RWPE1 (cell line): ENCODE results near the gene TRIM26.
"Not testable (repeated sequence)": the region's sequence is repeated elsewhere in the genome, so short reads cannot be mapped to it uniquely, and the experiment has no call there.

Source experiments
- CTCF ChIA-PET: fragments of 350-600 bp; sonication (Branson Sonifier 250); formaldehyde crosslinking; extraction: SDS; loops from one replicate; lab custom pipeline; 2021; lab: Yijun Ruan, JAX
- POLR2A ChIA-PET: fragments of 400-600 bp; formaldehyde crosslinking; extraction: SDS; loops from one replicate; lab custom pipeline; 2020; ENCODE audit warnings: antibody characterized with exemption; ENCODE audit not compliant: low non-redundant PET; lab: Yijun Ruan, JAX
- DNase-seq: peaks from one replicate; pipeline ENCODE4 v3.0.0; 2012; ENCODE audit warnings: low spot score
- H3K27ac ChIP-seq: fragments of 450-650 bp; 2 replicates; pipeline ENCODE4 v1.5.1; 2017
- TF ChIP-seq, protein P1 (sequence below): fragments of 450-650 bp; conservative IDR thresholded peaks from 2 replicates; pipeline ENCODE4 v1.5.1; 2017; ENCODE audit warnings: low read depth, mild to moderate bottlenecking

TRIM26 gene

DNA sequence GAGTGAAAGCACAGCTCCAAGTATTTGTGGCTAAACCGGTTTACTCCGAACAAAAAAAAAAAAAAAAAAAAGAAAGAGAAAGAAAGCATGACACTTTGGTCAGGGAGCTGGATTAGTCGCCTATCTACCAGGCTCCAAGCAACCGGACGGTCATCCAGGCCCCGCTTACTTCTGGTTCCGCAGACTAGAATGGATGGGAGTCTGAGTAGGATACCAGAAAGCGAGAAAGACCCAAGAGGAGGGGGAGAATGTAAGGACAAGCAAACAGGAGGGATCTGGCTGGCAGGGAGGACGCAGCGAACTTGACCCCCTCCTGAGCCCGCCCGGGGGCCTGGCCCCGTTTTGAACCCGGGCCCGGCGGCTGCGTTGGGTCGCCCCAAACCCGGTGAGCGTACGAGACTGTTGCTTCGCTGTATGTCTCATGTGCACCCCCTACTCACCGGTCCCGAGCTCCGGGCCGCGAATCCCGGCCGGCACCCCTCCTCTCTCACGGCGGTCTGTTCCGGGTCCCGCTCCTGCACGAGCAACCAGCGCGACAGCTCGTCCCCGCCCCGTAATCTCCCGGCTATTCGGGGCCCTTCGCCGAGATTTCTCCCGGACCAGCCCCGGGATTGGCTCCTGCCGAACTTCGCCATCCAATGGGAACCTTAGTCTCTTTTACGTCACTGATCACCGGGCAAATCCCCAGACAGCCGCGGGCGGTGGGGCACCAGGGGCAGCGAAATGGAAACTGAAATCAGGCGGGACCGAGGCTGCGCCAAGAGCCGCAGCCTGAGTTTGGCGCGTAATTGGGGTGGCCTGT lies at the start of gene TRIM26:
TSS of gene TRIM26 (minus strand) at position 542 of the 802 bp plus-strand sequence. CDS start 14,303 bp downstream, outside the sequence.
- ChIA-PET CTCF (interaction anchor here (0.6 to 0.8 kb wide), 4 partner anchors 19 to 112 kb away, joined by 3 to 6 read pairs (median 4); no protein-coding TSS in a partner anchor), POLR2A (interaction anchor here (0.7 kb wide), 1 partner anchor 9 kb away, joined by 3 read pairs; no protein-coding TSS in a partner anchor)
- peak within 1 kb of the TSS; percentile 92 for H3K27ac ChIP-seq
- TF ChIP-seq, protein P1, sequence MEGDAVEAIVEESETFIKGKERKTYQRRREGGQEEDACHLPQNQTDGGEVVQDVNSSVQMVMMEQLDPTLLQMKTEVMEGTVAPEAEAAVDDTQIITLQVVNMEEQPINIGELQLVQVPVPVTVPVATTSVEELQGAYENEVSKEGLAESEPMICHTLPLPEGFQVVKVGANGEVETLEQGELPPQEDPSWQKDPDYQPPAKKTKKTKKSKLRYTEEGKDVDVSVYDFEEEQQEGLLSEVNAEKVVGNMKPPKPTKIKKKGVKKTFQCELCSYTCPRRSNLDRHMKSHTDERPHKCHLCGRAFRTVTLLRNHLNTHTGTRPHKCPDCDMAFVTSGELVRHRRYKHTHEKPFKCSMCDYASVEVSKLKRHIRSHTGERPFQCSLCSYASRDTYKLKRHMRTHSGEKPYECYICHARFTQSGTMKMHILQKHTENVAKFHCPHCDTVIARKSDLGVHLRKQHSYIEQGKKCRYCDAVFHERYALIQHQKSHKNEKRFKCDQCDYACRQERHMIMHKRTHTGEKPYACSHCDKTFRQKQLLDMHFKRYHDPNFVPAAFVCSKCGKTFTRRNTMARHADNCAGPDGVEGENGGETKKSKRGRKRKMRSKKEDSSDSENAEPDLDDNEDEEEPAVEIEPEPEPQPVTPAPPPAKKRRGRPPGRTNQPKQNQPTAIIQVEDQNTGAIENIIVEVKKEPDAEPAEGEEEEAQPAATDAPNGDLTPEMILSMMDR, result no peak
- DNase-seq, result peak; percentile 99

GRCh38 chr6:30260036-30260504 lies 46.9 kb upstream of the TRIM26 start:
- TF ChIP-seq, protein P1, result no peak; the same call in 1 of the 2 replicates
- DNase-seq, result no peak
- ChIA-PET POLR2A (no interaction called here), CTCF (no interaction called here)
- no peak overlapping the region for H3K27ac ChIP-seq

DNA sequence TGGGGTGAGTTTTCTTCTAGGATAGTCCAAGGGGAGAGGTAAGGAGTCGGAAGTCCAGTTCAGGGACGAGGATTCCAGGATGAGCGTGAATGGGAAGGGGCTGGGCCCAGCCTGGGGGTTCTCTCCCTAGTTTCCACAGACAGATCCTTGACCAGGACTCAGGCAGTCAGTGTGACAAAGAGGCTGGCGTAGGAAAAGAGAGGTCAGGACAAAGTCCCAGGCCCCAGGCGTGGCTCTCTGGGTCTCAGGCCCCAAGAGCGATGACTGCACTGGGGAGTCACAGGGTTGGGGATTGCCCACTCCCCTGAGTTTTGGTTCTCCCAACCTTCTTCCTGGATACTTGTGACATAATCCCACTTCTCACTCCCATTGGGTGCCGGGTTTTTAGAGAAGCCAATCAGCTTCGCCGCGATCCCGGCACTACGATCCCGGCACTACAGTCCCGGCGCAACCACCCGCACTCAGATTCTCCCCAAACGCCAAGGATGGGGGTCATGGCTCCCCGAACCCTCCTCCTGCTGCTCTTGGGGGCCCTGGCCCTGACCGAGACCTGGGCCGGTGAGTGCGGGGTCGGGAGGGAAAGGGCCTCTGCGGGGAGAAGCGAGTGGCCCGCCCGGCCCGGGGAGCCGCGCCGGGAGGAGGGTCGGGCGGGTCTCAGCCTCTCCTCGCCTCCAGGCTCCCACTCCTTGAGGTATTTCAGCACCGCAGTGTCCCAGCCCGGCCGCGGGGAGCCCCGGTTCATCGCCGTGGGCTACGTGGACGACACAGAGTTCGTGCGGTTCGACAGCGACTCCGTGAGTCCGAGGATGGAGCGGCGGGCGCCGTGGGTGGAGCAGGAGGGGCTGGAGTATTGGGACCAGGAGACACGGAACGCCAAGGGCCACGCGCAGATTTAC lies 46.2 kb upstream of the TRIM26 start:
- H3K27ac ChIP-seq, result no peak overlapping the region
- POLR2A ChIA-PET, result no interaction called here
- TF ChIP-seq, protein P1, result peak; percentile 33
- CTCF ChIA-PET, result interaction anchor here (0.7 kb wide), 1 partner anchor 96 kb away, joined by 3 read pairs; no protein-coding TSS in a partner anchor
- peak; percentile 93 for DNase-seq

DNA sequence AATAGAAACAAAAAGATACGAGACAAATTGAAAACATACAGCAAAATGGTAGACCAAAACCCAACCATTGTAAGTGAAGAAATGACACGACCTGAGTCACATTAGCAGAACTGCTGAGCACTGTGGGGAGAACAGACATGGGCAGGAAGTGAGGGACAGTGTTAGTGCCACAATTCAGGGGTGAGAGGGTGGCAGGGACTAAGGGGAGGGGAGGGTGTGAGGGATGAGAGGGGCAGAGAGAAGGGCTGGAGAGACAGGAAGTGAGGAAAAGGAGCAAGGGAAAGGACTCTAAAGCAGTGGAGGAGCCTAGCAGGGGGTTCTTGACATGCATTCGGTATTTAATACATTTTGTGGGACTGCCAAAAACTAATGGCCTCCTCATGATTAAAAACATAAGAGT lies 45.0 kb upstream of the TRIM26 start:
- TF ChIP-seq, protein P1, result no peak
- no peak for DNase-seq
- CTCF ChIA-PET, result interaction anchor here (0.9 kb wide), 1 partner anchor 506 kb away, joined by 3 read pairs; no protein-coding TSS in a partner anchor
- POLR2A ChIA-PET, result no interaction called here
- H3K27ac ChIP-seq, result no peak overlapping the region

GRCh38 chr6:30252417-30252816 lies 39.2 kb upstream of the TRIM26 start:
- CTCF ChIA-PET, result not testable (repeated sequence)

DNA sequence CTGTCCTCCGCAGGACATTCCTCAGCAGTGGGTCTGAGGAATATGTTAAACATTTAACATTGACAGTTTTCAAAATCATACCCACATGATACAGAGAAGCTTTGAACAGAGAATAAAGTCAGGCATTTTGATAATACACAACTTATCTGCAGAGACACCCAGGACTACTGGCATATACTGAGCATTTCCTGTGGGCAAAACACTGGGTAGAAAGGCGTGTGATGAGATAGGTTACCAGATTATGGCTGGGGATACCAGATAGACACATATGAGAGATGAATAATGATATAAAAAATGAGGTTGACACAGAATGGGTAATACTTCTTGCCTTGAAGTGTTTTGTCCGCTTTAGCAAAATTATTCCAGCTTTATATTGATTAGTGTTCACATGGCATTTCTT lies 31.4 kb upstream of the TRIM26 start:
- CTCF ChIA-PET, result interaction anchor here (0.6 kb wide), 1 partner anchor 292 kb away, joined by 3 read pairs; no protein-coding TSS in a partner anchor
- TF ChIP-seq, protein P1, result no peak

More at GRCh38 chr6:30252417-30252816, 39.2 kb upstream of the TRIM26 start:
- H3K27ac ChIP-seq, POLR2A ChIA-PET, DNase-seq: not testable (repeated sequence)

More for the DNA sequence above, 31.4 kb upstream of the TRIM26 start:
- no peak overlapping the region for H3K27ac ChIP-seq
- POLR2A ChIA-PET, result no interaction called here
- DNase-seq, result no peak
